ENCODE results near the gene NRG2. TPM values are rescaled to one million over a fixed set of nuclear protein-coding genes. Genes with fewer than 3 reads are reported as not detected.

Gene NRG2
- total and polyA plus RNA-seq, 2 experiments from 2014 or later, result 0.37 to 1.3 TPM

GRCh38 chr5:140014751-140015150 lies 28.3 kb downstream of the NRG2 start (continued):
- no peak for TF ChIP-seq REST (IDR thresholded peaks at IDR 0.05; ENCODE audit: unreplicated experiment)
- TF ChIP-seq POLR2AphosphoS5 (IDR thresholded peaks at IDR 0.05; ENCODE audit: low read depth), result no peak
- TF ChIP-seq NANOG (IDR thresholded peaks at IDR 0.05; ENCODE audit: borderline replicate concordance), result no peak
- TF ChIP-seq, protein P1, sequence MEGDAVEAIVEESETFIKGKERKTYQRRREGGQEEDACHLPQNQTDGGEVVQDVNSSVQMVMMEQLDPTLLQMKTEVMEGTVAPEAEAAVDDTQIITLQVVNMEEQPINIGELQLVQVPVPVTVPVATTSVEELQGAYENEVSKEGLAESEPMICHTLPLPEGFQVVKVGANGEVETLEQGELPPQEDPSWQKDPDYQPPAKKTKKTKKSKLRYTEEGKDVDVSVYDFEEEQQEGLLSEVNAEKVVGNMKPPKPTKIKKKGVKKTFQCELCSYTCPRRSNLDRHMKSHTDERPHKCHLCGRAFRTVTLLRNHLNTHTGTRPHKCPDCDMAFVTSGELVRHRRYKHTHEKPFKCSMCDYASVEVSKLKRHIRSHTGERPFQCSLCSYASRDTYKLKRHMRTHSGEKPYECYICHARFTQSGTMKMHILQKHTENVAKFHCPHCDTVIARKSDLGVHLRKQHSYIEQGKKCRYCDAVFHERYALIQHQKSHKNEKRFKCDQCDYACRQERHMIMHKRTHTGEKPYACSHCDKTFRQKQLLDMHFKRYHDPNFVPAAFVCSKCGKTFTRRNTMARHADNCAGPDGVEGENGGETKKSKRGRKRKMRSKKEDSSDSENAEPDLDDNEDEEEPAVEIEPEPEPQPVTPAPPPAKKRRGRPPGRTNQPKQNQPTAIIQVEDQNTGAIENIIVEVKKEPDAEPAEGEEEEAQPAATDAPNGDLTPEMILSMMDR (conservative IDR thresholded peaks at IDR 0.05; ENCODE audit: low read depth in 2 of 2), result no peak

- Histone ChIP-seq H3K9me2 (ENCODE audit: insufficient read depth) (no peaks in the 10 kb centered on the region), H2AFZ (no peak overlapping the region), H3F3A (replicated peaks; ENCODE audit: low read depth) (no peaks in the 10 kb centered on the region), H3K4me3 (no peak overlapping the region), H3K27ac (ENCODE audit: low read depth) (no peak overlapping the region), H3K4me1 (ENCODE audit: insufficient read depth) (no peaks in the 10 kb centered on the region), H3K4me2 (no peak overlapping the region), H3K79me2 (replicated peaks; ENCODE audit: insufficient read depth) (no peaks in the 10 kb centered on the region), H4K20me1 (replicated peaks; ENCODE audit: insufficient read depth) (no peaks in the 10 kb centered on the region), H3K27me3 (ENCODE audit: insufficient read depth) (peaks cover 10% of the 10 kb centered on the region; the same call in 1 of the 2 replicates), H3K36me3 (ENCODE audit: insufficient read depth) (no peaks in the 10 kb centered on the region)
- H3K9me3 Mint-ChIP-seq, result no peaks in the 10 kb centered on the region
- ATAC-seq, result no peak
- no peak overlapping the region for H3K4me3 Mint-ChIP-seq
- H3K36me3 Mint-ChIP-seq (ENCODE audit: low read depth), result no peaks in the 10 kb centered on the region
- H3K27me3 Mint-ChIP-seq (ENCODE audit: insufficient read depth, low read depth, poor library complexity), result no peaks in the 10 kb centered on the region
- no peaks in the 10 kb centered on the region for H3K4me1 Mint-ChIP-seq
- no peak overlapping the region for H3K27ac Mint-ChIP-seq
- DNase-seq (ENCODE audit: low spot score), result no peak
- TF ChIP-seq REST (IDR thresholded peaks at IDR 0.05; ENCODE audit: unreplicated experiment) (no peak), ZNF331 (CRISPR knock-in tag; IDR thresholded peaks at IDR 0.05; ENCODE audit: low read depth) (no peak), EZH2 (IDR thresholded peaks at IDR 0.05; ENCODE audit: low read depth, unreplicated experiment) (no peak), CREB1 (CRISPR knock-in tag; IDR thresholded peaks at IDR 0.05; ENCODE audit: low read depth) (no peak), NANOG (IDR thresholded peaks at IDR 0.05; ENCODE audit: borderline replicate concordance) (no peak), STAT1 (IDR thresholded peaks at IDR 0.05; ENCODE audit: unreplicated experiment) (no peak), ZNF114 (CRISPR knock-in tag; IDR thresholded peaks at IDR 0.05) (no peak), POLR2AphosphoS5 (IDR thresholded peaks at IDR 0.05; ENCODE audit: low read depth) (no peak), EZH2phosphoT487 (IDR thresholded peaks at IDR 0.05; ENCODE audit: unreplicated experiment) (no peak)
Observed at GRCh38 chr5:140013536-140013935, 29.6 kb downstream of the NRG2 start.

Measured in GM23338 (cell line).